AG04450 (cell line): ENCODE data around the gene OTUB2. TPM values are rescaled to one million over a fixed set of nuclear protein-coding genes. Genes with fewer than 3 reads are reported as not detected.

Experiments
- CTCF ChIA-PET: fragments of 300-600, 350-600 bp; formaldehyde crosslinking; extraction: SDS; loops from one replicate; lab custom pipeline; 2022; ENCODE audit warnings: antibody characterized with exemption, inconsistent platforms; lab: Charles Lee
- POLR2A ChIA-PET: fragments of 350-600 bp; formaldehyde crosslinking; extraction: SDS; loops from one replicate; lab custom pipeline; 2021; ENCODE audit warnings: antibody characterized with exemption, inconsistent platforms; lab: Yijun Ruan, JAX
- DNase-seq: peaks from one replicate; pipeline ENCODE4 v3.0.0-alpha.2; 2011; ENCODE audit warnings: low read depth, low spot score
- H3K27ac ChIP-seq: one replicate; pipeline ENCODE4 v1.5.1; 2012; ENCODE audit warnings: low read depth, low read length, control low read depth
- H3K27me3 ChIP-seq: one replicate; pipeline ENCODE4 v1.6.0; 2012; ENCODE audit warnings: low read length; ENCODE audit not compliant: control insufficient read depth, insufficient read depth
- H3K4me3 ChIP-seq: 2 replicates; pipeline ENCODE4 v1.5.1; 2011; ENCODE audit warnings: mild to moderate bottlenecking, low read depth, low read length, control low read depth
- H3K9me3 ChIP-seq: 2 replicates; pipeline ENCODE4 v1.5.1; 2012; ENCODE audit warnings: low read length; ENCODE audit not compliant: control insufficient read depth, insufficient read depth
- polyA minus RNA-seq: library from RNA; depleted of rRNA, polyadenylated mRNA; stranded (reverse); fragments of >200 nt; gene quantifications from 2 replicates; pipeline ENCODE4 v1.2.3, GENCODE V29; 2011; rRNA and poly(A)+ RNA removed
- polyA plus RNA-seq: library from polyadenylated mRNA; depleted of rRNA; stranded (reverse); fragments of >200 nt; gene quantifications from 2 replicates; pipeline ENCODE4 v1.2.3, GENCODE V29; 2011; rRNA removed
- TF ChIP-seq, protein P1 (sequence below): IDR thresholded peaks from 2 replicates; pipeline ENCODE4 v1.5.1; 2011; ENCODE audit warnings: low read depth, low read length, control low read depth, inconsistent platforms

The OTUB2 gene
- polyA plus RNA-seq (2.1 and 2.3 TPM in 2 replicates), polyA minus RNA-seq (5.1 and 5.3 TPM in 2 replicates)

DNA sequence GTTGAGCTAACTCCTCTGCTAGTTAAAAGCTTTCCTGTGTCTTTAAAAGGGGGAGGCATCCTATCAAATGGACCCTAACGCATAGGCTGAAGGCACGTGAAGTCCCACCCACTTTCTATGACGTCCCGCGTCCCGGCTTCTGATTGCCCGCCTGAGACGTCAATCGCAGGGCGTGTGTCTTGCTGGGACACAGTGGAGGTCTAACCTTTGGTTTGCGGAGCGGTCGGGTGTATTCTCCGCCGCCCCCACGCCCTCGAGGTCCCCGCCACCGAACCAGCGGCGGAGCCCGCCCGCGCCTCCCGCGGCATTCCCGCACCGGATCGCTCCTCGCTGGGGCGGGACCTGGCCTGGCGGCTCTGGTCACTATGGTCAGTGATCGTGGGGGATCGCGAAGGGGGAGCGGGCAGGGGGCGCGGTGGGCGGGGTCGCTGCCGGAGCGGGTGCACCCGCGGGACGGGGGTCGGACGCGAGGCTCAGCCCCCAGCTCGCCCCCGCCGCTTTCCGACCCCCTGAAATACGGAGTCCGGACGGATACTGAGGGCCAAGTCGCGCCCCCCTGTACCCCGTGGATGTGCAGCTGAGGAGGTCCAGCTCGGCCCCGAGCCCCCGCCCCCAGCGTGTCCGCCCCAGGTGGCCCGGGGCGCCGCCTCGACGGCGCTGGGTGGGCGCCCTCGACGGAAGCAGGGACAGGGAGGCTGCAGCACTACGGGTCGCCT is at the start of gene OTUB2:
Gene OTUB2 (plus strand): TSS at position 168 of the 716 bp plus-strand sequence. CDS start 198 bp downstream, at position 366.
- Histone ChIP-seq H3K9me3 (no peaks in the 10 kb centered on the region), H3K27me3 (no peaks in the 10 kb centered on the region), H3K27ac (no peak within 1 kb of the TSS), H3K4me3 (peak within 1 kb of the TSS; percentile 66)
- ChIA-PET POLR2A (interaction anchor here (0.9 kb wide), 1 partner anchor 22 kb away, joined by 3 read pairs; no protein-coding TSS in a partner anchor), CTCF (interaction anchor here (2.2 to 5.3 kb wide), 4 partner anchors 10 to 111 kb away, joined by 7 to 39 read pairs (median 18); no protein-coding TSS in a partner anchor)
- TF ChIP-seq, protein P1, sequence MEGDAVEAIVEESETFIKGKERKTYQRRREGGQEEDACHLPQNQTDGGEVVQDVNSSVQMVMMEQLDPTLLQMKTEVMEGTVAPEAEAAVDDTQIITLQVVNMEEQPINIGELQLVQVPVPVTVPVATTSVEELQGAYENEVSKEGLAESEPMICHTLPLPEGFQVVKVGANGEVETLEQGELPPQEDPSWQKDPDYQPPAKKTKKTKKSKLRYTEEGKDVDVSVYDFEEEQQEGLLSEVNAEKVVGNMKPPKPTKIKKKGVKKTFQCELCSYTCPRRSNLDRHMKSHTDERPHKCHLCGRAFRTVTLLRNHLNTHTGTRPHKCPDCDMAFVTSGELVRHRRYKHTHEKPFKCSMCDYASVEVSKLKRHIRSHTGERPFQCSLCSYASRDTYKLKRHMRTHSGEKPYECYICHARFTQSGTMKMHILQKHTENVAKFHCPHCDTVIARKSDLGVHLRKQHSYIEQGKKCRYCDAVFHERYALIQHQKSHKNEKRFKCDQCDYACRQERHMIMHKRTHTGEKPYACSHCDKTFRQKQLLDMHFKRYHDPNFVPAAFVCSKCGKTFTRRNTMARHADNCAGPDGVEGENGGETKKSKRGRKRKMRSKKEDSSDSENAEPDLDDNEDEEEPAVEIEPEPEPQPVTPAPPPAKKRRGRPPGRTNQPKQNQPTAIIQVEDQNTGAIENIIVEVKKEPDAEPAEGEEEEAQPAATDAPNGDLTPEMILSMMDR: no peak
- peak; percentile 95 for DNase-seq

DNA sequence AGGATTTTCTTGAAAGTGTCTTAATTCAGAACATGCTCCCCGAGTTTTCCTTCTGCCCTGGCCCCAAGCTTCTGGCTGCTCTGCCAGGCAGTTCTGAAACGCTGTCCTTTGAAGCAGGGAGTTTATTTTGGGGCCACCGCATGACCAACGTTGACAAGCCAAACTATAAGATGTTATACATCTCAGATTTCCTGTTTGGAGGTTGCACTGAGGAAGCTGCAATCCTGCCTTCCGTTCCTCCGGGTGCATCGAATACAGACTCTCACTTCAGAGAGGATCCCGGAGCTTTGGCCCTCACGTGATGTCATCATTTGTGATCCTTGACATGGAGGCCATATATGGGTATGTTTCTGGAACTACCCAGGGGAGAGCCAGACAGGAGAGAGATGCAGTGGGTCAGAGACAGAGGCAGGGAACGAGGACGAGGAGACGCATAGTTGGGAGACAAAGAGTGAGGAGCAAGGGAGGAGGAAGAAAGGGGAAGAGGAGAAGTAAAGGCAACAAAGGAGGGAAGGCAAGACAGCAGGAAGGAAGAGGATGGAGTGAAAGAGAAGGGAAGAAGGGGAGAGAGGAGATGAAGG is 49.6 kb upstream of the OTUB2 start, which contains the start of gene ASB2:
Gene ASB2 (minus strand): TSS at position 94 of the 581 bp plus-strand sequence. CDS start 12,031 bp downstream, outside the sequence.
- Histone ChIP-seq H3K27me3 (no peaks in the 10 kb centered on the region), H3K27ac (peak within 1 kb of the TSS; percentile 65), H3K9me3 (peaks cover 7% of the 10 kb centered on the region), H3K4me3 (peak within 1 kb of the TSS; percentile 42)
- ChIA-PET CTCF (interaction anchor here (0.9 to 2.1 kb wide), 4 partner anchors 9 to 37 kb away, joined by 3 to 11 read pairs (median 4); no protein-coding TSS in a partner anchor), POLR2A (interaction anchor here (0.9 to 1.4 kb wide), 2 partner anchors 8 to 14 kb away, joined by 3 to 4 read pairs; no protein-coding TSS in a partner anchor)
- TF ChIP-seq, protein P1: no peak
- peak; percentile 47 for DNase-seq

DNA sequence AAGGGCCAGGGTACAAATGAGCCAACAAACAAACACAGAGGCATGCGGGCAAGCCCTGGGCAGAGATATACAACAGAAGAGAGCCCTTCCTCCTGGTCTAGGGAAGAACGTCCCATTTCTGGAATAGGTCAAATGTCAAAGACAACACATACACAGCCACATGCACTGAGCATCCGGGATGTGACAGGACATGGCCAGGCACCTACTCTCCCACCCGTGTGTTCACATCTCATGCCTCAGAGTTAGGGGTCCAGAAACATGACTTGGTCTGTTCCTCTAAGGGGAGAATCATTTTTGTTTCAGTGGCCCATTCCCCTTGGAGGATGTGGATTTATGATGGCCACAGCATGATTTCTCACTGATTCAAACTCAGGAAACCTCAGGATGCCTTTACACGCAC is 49.0 kb upstream of the OTUB2 start:
- DNase-seq: no peak
- Histone ChIP-seq H3K27ac (peak overlapping the region; percentile 65), H3K4me3 (no peak overlapping the region), H3K9me3 (peaks cover 7% of the 10 kb centered on the region), H3K27me3 (no peaks in the 10 kb centered on the region)
- ChIA-PET POLR2A (interaction anchor here (0.9 to 1.4 kb wide), 2 partner anchors 8 to 13 kb away, joined by 3 to 4 read pairs; no protein-coding TSS in a partner anchor), CTCF (interaction anchor here (0.9 to 1.5 kb wide), 3 partner anchors 8 to 37 kb away, joined by 3 to 4 read pairs (median 4); no protein-coding TSS in a partner anchor)
- TF ChIP-seq, protein P1: no peak

DNA sequence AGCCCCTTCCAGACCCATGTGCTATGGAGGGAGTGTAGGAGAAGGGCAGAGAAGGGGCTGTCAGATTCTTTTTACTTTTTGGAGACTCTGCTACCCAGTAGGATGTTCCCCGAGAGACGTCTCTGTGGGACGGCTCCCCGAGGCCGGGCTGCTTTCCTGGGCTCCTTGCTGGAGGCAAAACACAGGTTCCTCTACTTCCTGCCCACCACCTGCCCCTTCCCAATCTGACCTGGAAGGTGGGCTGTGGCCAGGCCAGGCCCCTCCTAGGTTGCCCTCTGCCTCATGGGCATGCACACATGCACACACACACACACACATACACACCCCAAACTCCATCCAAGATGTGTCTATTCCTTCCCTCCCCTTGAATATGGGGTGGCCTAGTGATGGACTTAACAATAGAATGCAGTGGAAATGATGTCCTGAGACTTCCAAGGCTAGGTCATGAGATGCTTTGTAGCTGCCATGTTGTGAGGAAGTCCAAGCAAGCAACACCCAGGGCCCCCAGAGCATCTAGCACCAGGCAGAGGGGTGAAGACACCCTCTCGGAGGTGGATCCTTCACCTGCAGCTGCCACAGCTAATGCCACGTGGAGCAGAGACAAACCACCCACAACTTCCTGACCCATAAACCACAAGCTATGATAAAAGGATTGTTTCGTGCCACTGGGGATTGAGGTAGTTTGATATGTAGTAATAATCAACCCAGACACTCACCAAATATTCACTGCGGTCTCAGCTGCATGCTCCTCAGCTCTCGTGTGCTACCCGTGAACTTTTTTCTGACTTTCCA is 48.2 kb upstream of the OTUB2 start:
- H3K9me3 ChIP-seq: peaks cover 7% of the 10 kb centered on the region
- H3K27me3 ChIP-seq: no peaks in the 10 kb centered on the region
- no peak overlapping the region for H3K27ac ChIP-seq
- CTCF ChIA-PET: interaction anchor here (0.7 to 0.9 kb wide), 3 partner anchors 9 to 155 kb away, joined by 3 read pairs; no protein-coding TSS in a partner anchor
- TF ChIP-seq, protein P1: no peak
- POLR2A ChIA-PET: no interaction called here
- H3K4me3 ChIP-seq: no peak overlapping the region
- no peak for DNase-seq
